Skeletal muscle satellite cell (primary cell): Measurements from ENCODE around the gene FTL.
"Not testable (repeated sequence)": the region's sequence is repeated elsewhere in the genome, so short reads cannot be mapped to it uniquely, and the experiment has no call there.

Experiments used
- H3K27me3 ChIP-seq: 2 replicates; pipeline ENCODE4 v1.7.0; 2013; ENCODE audit warnings: low read length; ENCODE audit not compliant: control insufficient read depth, insufficient read depth
- H3K36me3 ChIP-seq: 2 replicates; pipeline ENCODE4 v1.7.0; 2013; ENCODE audit warnings: mild to moderate bottlenecking, control low read depth, low read length; ENCODE audit not compliant: insufficient read depth
- H3K4me1 ChIP-seq: 2 replicates; pipeline ENCODE4 v1.7.0; 2013; ENCODE audit warnings: low read length; ENCODE audit not compliant: control insufficient read depth, insufficient read depth
- H3K4me2 ChIP-seq: 2 replicates; pipeline ENCODE4 v1.7.0; 2013; ENCODE audit warnings: mild to moderate bottlenecking, low read length
- H3K4me3 ChIP-seq: 2 replicates; pipeline ENCODE4 v1.7.0; 2013; ENCODE audit warnings: low read length
- H3K9ac ChIP-seq: 2 replicates; pipeline ENCODE4 v1.7.0; 2013; ENCODE audit warnings: mild to moderate bottlenecking, low read depth, low read length, moderate library complexity
- H3K9me3 ChIP-seq: replicated peaks from 2 replicates; pipeline ENCODE4 v1.7.0; 2013; ENCODE audit warnings: mild to moderate bottlenecking, control low read depth, low read length

FTL gene

DNA sequence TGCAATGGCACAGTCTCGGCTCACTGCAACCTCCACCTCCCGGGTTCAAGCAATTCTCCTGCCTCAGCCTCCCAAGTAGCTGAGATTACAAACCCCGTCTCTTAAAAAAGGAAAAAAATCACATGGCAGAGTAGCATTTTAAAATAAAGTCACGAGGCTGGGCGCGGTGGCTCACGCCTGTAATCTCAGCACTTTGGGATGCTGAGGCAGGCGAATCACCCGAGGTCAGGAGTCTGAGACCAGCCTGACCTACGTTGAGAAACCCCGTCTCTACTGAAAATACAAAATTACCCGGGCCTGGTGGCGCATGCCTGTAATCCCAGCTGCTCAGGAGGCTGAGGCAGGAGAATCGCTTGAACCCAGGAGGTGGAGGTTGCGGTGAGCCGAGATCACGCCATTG, 37.4 kb upstream of the FTL start:
- not testable (repeated sequence) for H3K36me3 ChIP-seq, H3K9ac ChIP-seq, H3K4me3 ChIP-seq, H3K4me2 ChIP-seq, H3K27me3 ChIP-seq, H3K9me3 ChIP-seq
- H3K4me1 ChIP-seq, result peaks cover 27% of the 10 kb centered on the region

DNA sequence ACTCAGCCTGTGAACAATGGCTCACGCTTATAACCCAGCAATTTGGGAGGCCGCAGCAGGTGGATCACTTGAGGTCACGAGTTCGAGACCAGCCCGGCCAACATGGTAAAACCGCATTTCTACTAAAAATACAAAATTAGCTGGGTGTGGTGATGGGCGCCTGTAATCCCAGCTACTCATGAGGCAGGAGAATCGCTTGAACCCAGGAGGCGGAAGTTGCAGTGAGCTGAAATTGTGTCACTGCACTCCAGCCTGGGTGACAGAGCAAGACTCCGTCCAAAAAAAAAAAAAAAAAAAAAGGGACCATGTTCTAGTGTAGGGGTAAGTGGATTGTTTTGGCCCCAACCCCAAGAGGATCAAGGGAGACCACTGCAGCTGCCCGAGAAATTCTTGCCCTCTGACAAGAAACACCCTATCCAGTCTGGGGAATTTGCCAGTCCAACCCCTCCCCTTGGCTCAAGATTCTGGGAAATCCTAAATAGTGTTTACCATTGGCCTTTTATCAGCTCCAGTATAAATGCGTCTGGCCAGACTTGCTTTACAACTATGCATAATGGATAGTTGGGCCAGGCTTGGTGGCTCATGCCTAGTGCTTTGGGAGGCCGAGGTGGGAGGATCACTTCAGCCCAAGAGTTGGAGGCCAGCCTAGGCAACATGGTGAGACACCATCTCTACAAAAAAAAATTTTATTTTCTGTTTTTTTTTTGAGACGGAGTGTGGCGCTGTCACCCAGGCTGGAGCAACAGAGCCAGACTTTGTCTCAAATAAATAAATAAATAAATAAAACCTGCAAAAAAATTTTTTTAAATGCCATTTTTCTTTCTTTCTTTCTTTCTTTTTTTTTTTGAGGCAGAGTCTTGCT, 36.7 kb upstream of the FTL start:
- Histone ChIP-seq H3K9ac (no peak overlapping the region), H3K4me1 (peaks cover 30% of the 10 kb centered on the region), H3K27me3 (peaks cover 9% of the 10 kb centered on the region), H3K4me3 (no peak overlapping the region), H3K4me2 (no peak overlapping the region), H3K36me3 (no peaks in the 10 kb centered on the region), H3K9me3 (no peaks in the 10 kb centered on the region)

DNA sequence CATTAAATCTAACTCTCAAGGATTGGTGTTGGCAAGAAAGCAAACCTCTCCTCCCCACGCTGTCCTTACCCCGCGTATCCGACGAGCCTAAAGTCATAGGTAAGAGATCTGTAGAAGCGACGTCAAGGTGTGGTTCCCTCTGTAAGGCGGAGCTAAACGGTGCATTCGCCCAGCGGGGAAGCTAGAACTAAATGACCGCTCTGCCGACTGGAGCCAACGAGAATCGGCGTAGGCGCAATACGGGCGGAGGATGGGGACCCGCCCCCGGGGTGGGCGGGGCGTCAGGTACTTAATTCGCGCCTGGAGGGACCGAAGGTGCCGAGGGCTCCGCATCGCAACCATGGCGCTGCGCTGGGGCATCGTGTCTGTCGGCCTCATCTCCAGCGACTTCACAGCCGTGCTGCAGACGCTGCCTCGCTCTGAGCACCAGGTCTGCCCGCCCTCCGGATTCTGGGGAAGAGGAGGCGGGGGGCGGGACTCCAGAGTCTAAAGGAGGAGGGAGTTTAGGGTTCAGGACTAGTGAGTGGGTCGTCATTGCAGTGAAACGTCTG, 31.7 kb upstream of the FTL start, which contains the start of gene DHDH:
Gene DHDH (plus strand): TSS at position 318 of the 551 bp plus-strand sequence. CDS start 23 bp downstream, at position 341.
- peaks cover 9% of the 10 kb centered on the region for H3K27me3 ChIP-seq
- peak within 1 kb of the TSS; percentile 68 for H3K4me3 ChIP-seq
- H3K4me1 ChIP-seq, result peaks cover 9% of the 10 kb centered on the region
- H3K36me3 ChIP-seq, result no peaks in the 10 kb centered on the region
- H3K9ac ChIP-seq, result peak within 1 kb of the TSS; percentile 3
- no peaks in the 10 kb centered on the region for H3K9me3 ChIP-seq
- peak within 1 kb of the TSS; percentile 92 for H3K4me2 ChIP-seq

DNA sequence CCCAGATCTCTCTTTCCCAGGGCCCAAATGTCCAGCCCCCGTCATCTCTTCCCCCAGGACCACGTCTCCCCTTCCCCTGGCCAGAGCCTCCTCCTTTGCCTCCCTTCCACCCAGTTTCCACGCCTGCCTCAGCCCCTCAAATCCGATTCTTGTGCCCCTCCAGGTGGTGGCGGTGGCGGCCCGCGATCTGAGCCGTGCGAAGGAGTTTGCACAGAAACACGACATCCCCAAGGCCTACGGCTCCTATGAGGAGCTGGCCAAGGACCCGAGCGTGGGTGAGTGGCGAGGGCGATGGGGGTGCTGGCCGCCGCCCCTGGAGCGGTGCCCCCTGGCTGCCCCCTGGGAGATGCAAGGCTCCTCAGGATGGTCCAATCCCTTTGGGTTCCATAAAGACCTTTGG, 30.3 kb upstream of the FTL start:
- no peak overlapping the region for H3K4me2 ChIP-seq
- H3K9ac ChIP-seq, result no peak overlapping the region
- H3K36me3 ChIP-seq, result no peaks in the 10 kb centered on the region
- no peak overlapping the region for H3K4me3 ChIP-seq
- H3K9me3 ChIP-seq, result no peaks in the 10 kb centered on the region
- H3K4me1 ChIP-seq, result peaks cover 8% of the 10 kb centered on the region
- H3K27me3 ChIP-seq, result peaks cover 9% of the 10 kb centered on the region

DNA sequence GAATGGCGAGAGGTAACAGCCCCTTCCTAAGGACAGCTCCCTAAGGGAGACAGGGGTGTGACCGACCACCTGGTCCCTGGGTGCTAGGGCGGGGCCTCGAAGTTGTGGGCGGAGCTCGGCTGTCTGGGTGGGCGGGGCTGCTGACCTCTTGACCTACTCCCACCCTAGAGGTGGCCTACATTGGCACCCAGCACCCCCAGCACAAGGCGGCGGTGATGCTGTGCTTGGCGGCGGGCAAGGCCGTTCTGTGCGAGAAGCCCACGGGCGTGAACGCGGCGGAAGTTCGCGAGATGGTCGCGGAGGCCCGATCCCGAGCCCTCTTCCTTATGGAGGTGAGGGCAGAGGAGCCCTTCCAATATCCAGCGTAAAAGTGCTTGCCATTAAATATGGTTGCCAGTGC, 29.2 kb upstream of the FTL start:
- Histone ChIP-seq H3K9ac (no peak overlapping the region), H3K4me1 (peaks cover 8% of the 10 kb centered on the region), H3K27me3 (peaks cover 9% of the 10 kb centered on the region), H3K9me3 (no peaks in the 10 kb centered on the region), H3K36me3 (no peaks in the 10 kb centered on the region), H3K4me3 (no peak overlapping the region), H3K4me2 (no peak overlapping the region)

DNA sequence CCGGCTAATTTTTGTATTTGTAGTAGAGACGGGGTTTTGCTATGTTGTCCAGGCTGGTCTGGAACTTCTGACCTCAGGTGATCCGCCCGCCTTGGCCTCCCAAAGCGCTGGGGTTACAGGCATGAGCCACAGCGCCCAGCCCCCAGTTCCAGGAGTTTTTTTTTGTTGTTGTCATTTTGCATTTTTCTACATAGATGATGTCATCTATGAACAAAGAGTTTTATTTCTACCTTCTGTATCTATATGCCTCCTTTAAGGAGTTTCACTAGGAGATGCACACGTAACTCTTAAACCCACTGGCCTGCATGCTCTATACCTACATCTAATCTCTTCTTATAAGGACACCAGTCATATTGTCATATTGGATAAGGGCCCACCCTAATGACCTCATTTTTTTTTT, 26.9 kb upstream of the FTL start:
- Histone ChIP-seq H3K4me3 (no peak overlapping the region), H3K9ac (no peak overlapping the region), H3K27me3 (peaks cover 1% of the 10 kb centered on the region), H3K4me1 (peaks cover 7% of the 10 kb centered on the region), H3K36me3 (no peaks in the 10 kb centered on the region), H3K9me3 (peaks cover 3% of the 10 kb centered on the region), H3K4me2 (no peak overlapping the region)

DNA sequence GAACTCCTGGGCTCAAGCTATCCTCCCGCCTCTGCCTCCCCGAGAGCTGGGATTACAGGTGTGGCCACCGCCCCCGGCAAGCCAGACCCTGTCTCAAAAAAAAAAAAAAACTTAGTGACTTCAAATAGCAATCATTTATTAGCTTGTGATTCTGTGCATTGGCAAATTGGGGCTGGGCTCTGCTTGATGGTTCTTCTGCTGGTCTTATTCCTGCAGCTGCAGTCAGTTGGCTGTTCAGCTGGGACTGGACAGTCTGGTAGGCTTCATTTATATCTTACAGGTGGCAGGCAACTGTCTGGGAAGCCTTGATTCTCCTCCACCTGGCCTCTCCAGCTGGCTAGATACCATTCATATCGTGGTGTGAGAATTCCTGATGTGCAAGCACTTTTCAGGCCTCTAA, 24.2 kb upstream of the FTL start:
- Histone ChIP-seq H3K4me2 (no peak overlapping the region), H3K4me1 (no peaks in the 10 kb centered on the region), H3K9ac (no peak overlapping the region), H3K4me3 (no peak overlapping the region), H3K27me3 (no peaks in the 10 kb centered on the region), H3K9me3 (peaks cover 3% of the 10 kb centered on the region), H3K36me3 (no peaks in the 10 kb centered on the region)

DNA sequence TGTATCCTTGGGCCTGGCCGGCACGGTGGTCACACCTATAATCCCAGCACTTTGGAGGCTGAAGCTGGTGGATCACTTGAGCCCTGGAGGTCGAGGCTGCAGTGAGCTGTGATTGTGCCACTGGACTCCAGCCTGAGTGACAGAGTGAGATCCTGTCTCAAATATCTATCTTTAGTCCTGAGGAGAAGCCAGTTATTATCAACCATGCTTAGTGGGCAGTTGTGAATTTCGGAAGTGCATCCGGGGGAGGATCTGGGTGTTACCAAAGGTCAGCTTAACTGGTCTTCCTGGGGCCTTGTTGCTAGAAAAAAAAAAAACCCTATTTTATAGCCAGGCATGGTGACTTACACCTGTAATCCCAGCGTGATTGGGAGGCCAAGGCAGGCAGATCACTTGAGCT, 22.0 kb upstream of the FTL start:
- no peak overlapping the region for H3K9ac ChIP-seq
- no peaks in the 10 kb centered on the region for H3K27me3 ChIP-seq
- H3K9me3 ChIP-seq, result peaks cover 3% of the 10 kb centered on the region
- H3K4me1 ChIP-seq, result no peaks in the 10 kb centered on the region
- no peaks in the 10 kb centered on the region for H3K36me3 ChIP-seq
- H3K4me3 ChIP-seq, result no peak overlapping the region
- H3K4me2 ChIP-seq, result no peak overlapping the region

DNA sequence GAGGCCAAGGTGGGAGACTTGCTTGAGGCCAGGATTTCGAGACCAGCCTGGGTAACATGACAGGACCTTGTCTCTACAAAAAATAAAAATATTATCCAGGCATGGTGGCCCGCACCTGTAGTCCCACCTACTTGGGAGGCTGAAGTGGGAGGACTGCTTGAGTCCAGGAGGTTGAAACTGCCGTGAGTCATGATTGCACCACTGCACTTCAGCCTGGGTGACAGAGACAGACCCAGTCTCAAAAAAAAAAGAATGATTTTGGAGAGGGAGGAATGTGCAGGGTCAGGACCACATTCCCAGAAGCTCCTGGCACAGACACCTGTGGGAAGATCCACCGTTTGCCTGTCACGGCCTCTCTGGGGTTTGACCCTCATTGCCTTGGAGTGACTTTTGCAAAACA, 19.7 kb upstream of the FTL start:
- H3K4me1 ChIP-seq, result no peaks in the 10 kb centered on the region
- no peak overlapping the region for H3K4me2 ChIP-seq
- H3K9me3 ChIP-seq, result peaks cover 3% of the 10 kb centered on the region
- H3K36me3 ChIP-seq, result no peaks in the 10 kb centered on the region
- H3K27me3 ChIP-seq, result no peaks in the 10 kb centered on the region
- H3K4me3 ChIP-seq, result no peak overlapping the region
- no peak overlapping the region for H3K9ac ChIP-seq

DNA sequence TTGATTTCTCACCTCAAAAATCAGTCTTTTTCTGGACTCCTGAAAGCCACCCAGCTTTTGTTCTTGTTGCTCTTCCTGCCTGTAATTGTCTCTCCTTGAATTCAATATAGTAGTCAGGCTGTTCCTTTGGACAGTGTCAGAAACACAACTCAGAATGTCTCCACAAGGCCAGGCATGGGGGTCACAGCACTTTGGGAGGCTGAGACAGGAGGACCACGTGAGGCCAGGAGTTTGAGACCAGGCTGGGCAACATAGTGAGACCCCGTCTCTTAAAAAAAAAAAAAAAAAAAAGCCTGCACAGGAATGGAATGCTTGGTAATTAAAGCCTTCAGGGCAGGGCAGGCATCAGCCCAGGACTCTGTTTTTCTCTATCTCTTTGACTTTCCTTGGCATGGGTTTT, 19.3 kb upstream of the FTL start:
- peaks cover 3% of the 10 kb centered on the region for H3K9me3 ChIP-seq
- no peaks in the 10 kb centered on the region for H3K36me3 ChIP-seq
- H3K27me3 ChIP-seq, result no peaks in the 10 kb centered on the region
- no peak overlapping the region for H3K4me3 ChIP-seq
- no peaks in the 10 kb centered on the region for H3K4me1 ChIP-seq
- no peak overlapping the region for H3K4me2 ChIP-seq
- no peak overlapping the region for H3K9ac ChIP-seq

DNA sequence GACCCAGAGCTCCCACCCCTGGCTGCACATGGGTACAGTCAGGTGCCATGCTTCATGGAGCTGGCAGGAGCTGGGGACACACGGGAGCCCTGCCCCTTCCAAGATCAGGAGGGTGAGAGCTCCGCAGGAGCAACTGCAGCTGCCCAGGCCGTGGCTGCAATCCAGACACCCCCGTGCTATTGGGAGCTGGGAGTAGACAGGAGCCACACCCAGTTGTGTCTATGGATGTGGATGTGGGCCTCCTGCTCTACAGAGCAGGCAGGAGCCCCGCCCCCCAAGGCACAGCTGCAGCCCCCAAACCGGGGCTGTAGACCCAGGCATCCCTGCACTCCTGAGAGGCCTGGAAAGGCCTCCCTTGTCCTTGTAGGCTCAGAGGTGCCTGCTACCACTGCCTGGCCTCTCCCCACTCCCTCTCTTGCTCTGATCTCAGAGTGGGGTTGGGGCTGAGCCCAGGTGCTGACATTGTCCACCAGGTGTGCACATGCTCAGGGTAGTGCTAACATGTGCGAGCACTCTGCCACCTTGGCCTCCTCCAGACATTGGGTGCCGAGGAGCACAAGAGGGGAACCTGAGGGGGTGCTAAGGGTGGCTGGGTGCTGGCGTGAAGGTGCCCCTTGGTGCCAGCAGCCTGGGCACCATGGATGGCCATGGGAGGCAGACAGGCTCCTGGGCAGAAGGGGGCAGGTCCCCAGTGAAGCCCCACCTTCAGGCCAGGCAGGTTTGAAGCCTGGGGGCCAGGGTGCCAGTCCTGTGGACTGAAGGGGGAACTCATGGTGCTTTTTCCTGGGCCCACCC, 18.4 kb upstream of the FTL start:
- H3K4me2 ChIP-seq, result no peak overlapping the region
- H3K27me3 ChIP-seq, result no peaks in the 10 kb centered on the region
- no peak overlapping the region for H3K9ac ChIP-seq
- no peaks in the 10 kb centered on the region for H3K4me1 ChIP-seq
- H3K9me3 ChIP-seq, result no peaks in the 10 kb centered on the region
- no peaks in the 10 kb centered on the region for H3K36me3 ChIP-seq
- H3K4me3 ChIP-seq, result no peak overlapping the region
